Ovary (tissue), 3 donors: ENCODE data around the gene POU2AF3.

Source experiments
- EP300 ChIP-seq: sonication (generic); formaldehyde crosslinking; IDR thresholded peaks from one replicate; pipeline ENCODE4 v1.6.1; 2017; ENCODE audit warnings: antibody characterized with exemption
- POLR2A ChIP-seq: fragments of 450-650 bp; IDR thresholded peaks from one replicate; pipeline ENCODE4 v1.6.1; 2017; ENCODE audit warnings: antibody characterized with exemption, mild to moderate bottlenecking, moderate library complexity
- TF ChIP-seq, protein P1 (sequence below), 3 donors: fragments of 450-650 bp in 2 of 3; fragments of 200-600 bp in 1 of 3; IDR thresholded peaks; one replicate each; pipeline versions ENCODE4 v1.5.1 to v1.8.0; 2016 to 2022; ENCODE audit warnings: antibody characterized with exemption in 3 of 3, mild to moderate bottlenecking in 1 of 3
- donor health status: DM: no; HTN: no; CAD: no.

- TF ChIP-seq, protein P1, sequence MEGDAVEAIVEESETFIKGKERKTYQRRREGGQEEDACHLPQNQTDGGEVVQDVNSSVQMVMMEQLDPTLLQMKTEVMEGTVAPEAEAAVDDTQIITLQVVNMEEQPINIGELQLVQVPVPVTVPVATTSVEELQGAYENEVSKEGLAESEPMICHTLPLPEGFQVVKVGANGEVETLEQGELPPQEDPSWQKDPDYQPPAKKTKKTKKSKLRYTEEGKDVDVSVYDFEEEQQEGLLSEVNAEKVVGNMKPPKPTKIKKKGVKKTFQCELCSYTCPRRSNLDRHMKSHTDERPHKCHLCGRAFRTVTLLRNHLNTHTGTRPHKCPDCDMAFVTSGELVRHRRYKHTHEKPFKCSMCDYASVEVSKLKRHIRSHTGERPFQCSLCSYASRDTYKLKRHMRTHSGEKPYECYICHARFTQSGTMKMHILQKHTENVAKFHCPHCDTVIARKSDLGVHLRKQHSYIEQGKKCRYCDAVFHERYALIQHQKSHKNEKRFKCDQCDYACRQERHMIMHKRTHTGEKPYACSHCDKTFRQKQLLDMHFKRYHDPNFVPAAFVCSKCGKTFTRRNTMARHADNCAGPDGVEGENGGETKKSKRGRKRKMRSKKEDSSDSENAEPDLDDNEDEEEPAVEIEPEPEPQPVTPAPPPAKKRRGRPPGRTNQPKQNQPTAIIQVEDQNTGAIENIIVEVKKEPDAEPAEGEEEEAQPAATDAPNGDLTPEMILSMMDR (IDR thresholded peaks at IDR 0.05), result no peak
- TF ChIP-seq EP300, result no peak
- no peak for TF ChIP-seq POLR2A
These were observed 48.8 kb downstream of the POU2AF3 start for GRCh38 chr11:111347002-111347722.
